Lung (tissue), 12 donors: ENCODE measurements around the gene TM2D1. TPM values are rescaled to one million over a fixed set of nuclear protein-coding genes. Genes with fewer than 3 reads are reported as not detected.
"Not testable (repeated sequence)": the region's sequence is repeated elsewhere in the genome, so short reads cannot be mapped to it uniquely, and the experiment has no call there.

Experiments
- ATAC-seq: fragments of 200-7000 bp; cut with Tn5 transposase; one replicate; pipeline ENCODE4 v1.9.1; 2020; ENCODE audit warnings: moderate number of reproducible peaks; ENCODE audit not compliant: insufficient read depth, low FRiP score
- DNase-seq, 3 donors: peaks; one replicate each; pipeline ENCODE4 v3.0.0-alpha.2; 2013 to 2017
- H3K27ac ChIP-seq, 2 donors: one replicate each; pipeline ENCODE4 v1.5.1; 2013; ENCODE audit warnings: mild to moderate bottlenecking in 2 of 2, moderate library complexity in 2 of 2, control low read depth in 1 of 2, inconsistent platforms in 1 of 2, low read depth in 1 of 2, low read length in 1 of 2
- H3K27me3 ChIP-seq, 3 donors: one replicate each; pipeline ENCODE4 v1.5.1; 2013; ENCODE audit warnings: low read length in 2 of 3; ENCODE audit not compliant: control insufficient read depth in 3 of 3, insufficient read depth in 3 of 3
- H3K36me3 ChIP-seq, 4 donors: one replicate each; pipeline ENCODE4 v1.5.1; 2013; ENCODE audit warnings: low read length in 4 of 4, mild to moderate bottlenecking in 1 of 4, moderate library complexity in 1 of 4; ENCODE audit not compliant: control insufficient read depth in 4 of 4, insufficient read depth in 4 of 4
- H3K4me1 ChIP-seq, 5 donors: one replicate each; pipeline ENCODE4 v1.5.1; 2013; ENCODE audit warnings: low read length in 5 of 5, mild to moderate bottlenecking in 2 of 5, moderate library complexity in 1 of 5; ENCODE audit not compliant: control insufficient read depth in 5 of 5, insufficient read depth in 5 of 5
- H3K4me3 ChIP-seq: one replicate; pipeline ENCODE4 v1.5.1; 2013; ENCODE audit warnings: mild to moderate bottlenecking, control low read depth, moderate library complexity
- H3K9ac ChIP-seq, 2 donors: one replicate each; pipeline ENCODE4 v1.5.1; 2013; ENCODE audit warnings: low read length in 2 of 2, control low read depth in 1 of 2; ENCODE audit not compliant: insufficient read depth in 1 of 2
- H3K9me3 ChIP-seq, 4 donors: one replicate each; pipeline ENCODE4 v1.5.1; 2013; ENCODE audit warnings: low read length in 3 of 4, mild to moderate bottlenecking in 1 of 4, moderate library complexity in 1 of 4; ENCODE audit not compliant: control insufficient read depth in 4 of 4, insufficient read depth in 3 of 4
- CTCF ChIP-seq: IDR thresholded peaks from 2 replicates; pipeline ENCODE4 v1.5.1; 2012; ENCODE audit warnings: mild to moderate bottlenecking; ENCODE audit errors: control extremely low read depth, extremely low read depth
- WGBS, 2 donors: extraction: QIAGEN DNeasy Blood & Tissue Kit; methylation state at CpG; one replicate each; pipeline ENCODE4 v1.1.7; 2013; 5-methylcytosine and 5-hydroxymethylcytosine counted together
- polyA plus RNA-seq, 2 donors: library from polyadenylated mRNA; stranded (reverse); fragments of 200-250 nt; gene quantifications; one replicate each; pipeline ENCODE4 v1.2.1, GENCODE V29; 2013
- total RNA-seq, 2 donors: library from RNA; depleted of rRNA in 1 of 2; stranded (reverse); fragments of >200 nt in 1 of 2; gene quantifications; one replicate each; pipeline ENCODE4 v1.2.1, GENCODE V29; 2014 to 2021
- donor health status: control.
- donor health status: control.
- donor health status: Bipolar disorder and iron deficiency.
- donor health status: healthy.
- donor health status: DM: yes; HTN: yes; CAD: no.

The TM2D1 gene
- total and polyA plus RNA-seq, 4 donors, result 15.8 to 94.3 (median 33.7) TPM

GRCh38 chr1:61741711-61742619 lies 17.0 kb upstream of the TM2D1 start, which contains the start of gene PATJ:
Gene PATJ, plus strand, starts transcription at chr1:61742480. Its CDS starts 20,413 bp downstream, at chr1:61762893.
- no peaks in the 10 kb centered on the region for H3K9me3 ChIP-seq
- peak within 1 kb of the TSS; percentile 88 to 99 for H3K27ac ChIP-seq
- peaks cover 0 to 10% (median 3%) of the 10 kb centered on the region in 5 donors for H3K4me1 ChIP-seq
- peak within 1 kb of the TSS; percentile 82 to 90 for H3K9ac ChIP-seq
- H3K4me3 ChIP-seq, result peak within 1 kb of the TSS; percentile 95
- DNase-seq (peak; percentile 68 to 78 (median 75)), ATAC-seq (peak; percentile 90)
- H3K27me3 ChIP-seq, result no peaks in the 10 kb centered on the region
- no peak for TF ChIP-seq CTCF
- no peaks in the 10 kb centered on the region for H3K36me3 ChIP-seq
- WGBS, 2 donors, result 5 to 7% methylated on average over 31 to 54 of the region's 54 CpGs

GRCh38 chr1:61740751-61741700 lies 16.1 kb upstream of the TM2D1 start:
- no peak overlapping the region for H3K9ac ChIP-seq
- no peak for TF ChIP-seq CTCF
- H3K9me3 ChIP-seq, result no peaks in the 10 kb centered on the region
- no peaks in the 10 kb centered on the region for H3K36me3 ChIP-seq
- no peak overlapping the region for H3K27ac ChIP-seq
- H3K4me1 ChIP-seq, result peaks cover 0 to 10% (median 3%) of the 10 kb centered on the region in 5 donors
- WGBS, 2 donors, result 91 to 92% methylated on average over 19 of the region's 19 CpGs
- DNase-seq, result peak in 1 of 3 donors; percentile 7
- H3K27me3 ChIP-seq, result no peaks in the 10 kb centered on the region
- no peak for ATAC-seq
- H3K4me3 ChIP-seq, result no peak overlapping the region

- TF ChIP-seq CTCF, result no peak
- Histone ChIP-seq H3K27ac (no peak overlapping the region), H3K9ac (no peak overlapping the region), H3K27me3 (no peaks in the 10 kb centered on the region), H3K9me3 (peaks cover 0 to 2% (median 0%) of the 10 kb centered on the region in 4 donors), H3K36me3 (no peaks in the 10 kb centered on the region), H3K4me1 (no peaks in the 10 kb centered on the region), H3K4me3 (no peak overlapping the region)
- DNase-seq (no peak), ATAC-seq (no peak)
- WGBS, 2 donors, result 45 to 58% methylated on average over 3 of the region's 3 CpGs
These were observed 7.8 kb upstream of the TM2D1 start for GRCh38 chr1:61732726-61733125.

GRCh38 chr1:61730679-61731078 lies 5.7 kb upstream of the TM2D1 start:
- not testable (repeated sequence) for H3K36me3 ChIP-seq, H3K27me3 ChIP-seq, DNase-seq, H3K9ac ChIP-seq, H3K4me1 ChIP-seq, H3K4me3 ChIP-seq, H3K27ac ChIP-seq, ATAC-seq, H3K9me3 ChIP-seq
- WGBS, 2 donors, result 0 to 50% methylated on average over 1 of the region's 1 CpG
